SHP77 (cell line): ENCODE data around the gene PNPLA2.

ENCODE experiments used
- DNase-seq, 2 experiments: peaks; one replicate each; lab custom pipeline; 2025; lab: John Stamatoyannopoulos, UW

The PNPLA2 gene

DNA sequence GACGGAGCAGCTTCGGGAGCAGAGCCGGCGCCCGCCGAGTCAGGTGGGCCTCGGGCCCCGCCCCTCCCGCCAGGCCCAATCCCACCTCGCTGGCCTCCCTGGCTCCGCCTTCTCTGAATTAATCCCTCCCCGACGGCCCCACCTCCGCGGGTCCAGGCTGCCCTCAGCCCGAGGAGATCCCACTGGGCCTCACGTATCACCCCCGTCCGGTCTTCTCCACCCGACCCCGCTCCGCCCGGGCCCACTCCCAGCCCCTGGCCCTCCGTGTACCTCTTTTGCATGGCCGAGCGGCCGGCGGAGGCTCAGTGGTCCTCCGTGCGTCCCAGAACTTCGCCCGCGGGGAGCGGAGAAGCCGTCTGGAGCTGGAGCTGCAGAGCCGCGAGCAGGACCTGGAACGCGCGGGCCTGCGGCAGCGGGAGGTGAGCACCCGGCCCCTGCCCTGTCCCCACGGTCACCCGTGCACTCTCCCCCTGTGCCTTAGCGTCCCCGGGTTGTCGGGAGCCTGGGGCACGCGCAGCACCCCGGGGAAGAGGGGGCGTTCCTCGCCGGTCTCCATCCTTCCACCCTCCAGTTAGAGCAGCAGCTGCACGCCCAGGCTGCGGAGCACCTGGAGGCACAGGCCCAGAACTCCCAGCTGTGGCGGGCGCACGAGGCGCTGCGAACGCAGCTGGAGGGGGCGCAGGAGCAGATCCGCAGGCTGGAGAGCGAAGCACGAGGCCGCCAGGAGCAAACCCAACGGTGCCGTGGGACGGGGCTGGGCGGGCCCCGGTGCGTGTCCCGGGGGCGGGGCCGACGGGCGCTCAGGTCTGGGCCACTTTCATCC, 11.8 kb downstream of the PNPLA2 start:
- DNase-seq = no peak

GRCh38 chr11:831118-831864, 12.6 kb downstream of the PNPLA2 start:
- DNase-seq = peak in 1 of 2 experiments; percentile 59

GRCh38 chr11:831961-832528, 13.3 kb downstream of the PNPLA2 start:
- no peak for DNase-seq

DNA sequence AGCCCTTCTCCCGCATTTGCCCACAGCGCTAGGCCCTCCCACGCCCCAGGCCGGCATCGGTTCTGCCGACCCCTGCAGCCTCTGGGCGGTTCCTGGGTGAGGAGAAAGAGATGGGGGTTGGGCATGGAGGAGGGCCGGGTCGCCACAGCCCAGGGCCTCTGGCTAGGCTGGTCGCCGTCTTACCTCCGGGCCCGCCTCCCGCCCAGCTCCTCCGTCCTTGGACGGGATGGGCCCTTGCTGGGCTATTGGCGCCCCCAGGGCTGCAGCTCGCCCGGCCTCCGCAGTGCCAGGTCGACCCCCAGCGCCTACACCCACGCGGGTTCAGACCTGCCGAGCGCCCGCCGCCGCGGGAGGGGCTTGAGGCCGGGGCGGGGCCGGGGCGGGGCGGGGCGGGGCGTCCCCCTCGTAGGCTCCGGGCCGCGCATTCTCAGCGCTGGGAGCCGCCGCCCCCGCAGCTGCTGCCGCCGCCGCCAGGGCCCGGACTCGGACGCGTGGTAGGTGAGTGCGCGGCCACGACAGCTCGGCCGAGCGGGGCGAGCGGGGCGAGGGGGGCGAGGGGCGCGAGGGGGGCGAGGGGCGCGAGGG, 13.9 kb downstream of the PNPLA2 start, which contains the start of gene CD151:
CD151 (plus strand) TSS at position 424 of the 585 bp plus-strand sequence. CDS start 3,118 bp downstream, outside the sequence.
- peak in 1 of 2 experiments; percentile 45 for DNase-seq

GRCh38 chr11:833114-833791, 14.5 kb downstream of the PNPLA2 start:
- DNase-seq = no peak

GRCh38 chr11:833849-834311, 15.2 kb downstream of the PNPLA2 start:
- no peak for DNase-seq

DNA sequence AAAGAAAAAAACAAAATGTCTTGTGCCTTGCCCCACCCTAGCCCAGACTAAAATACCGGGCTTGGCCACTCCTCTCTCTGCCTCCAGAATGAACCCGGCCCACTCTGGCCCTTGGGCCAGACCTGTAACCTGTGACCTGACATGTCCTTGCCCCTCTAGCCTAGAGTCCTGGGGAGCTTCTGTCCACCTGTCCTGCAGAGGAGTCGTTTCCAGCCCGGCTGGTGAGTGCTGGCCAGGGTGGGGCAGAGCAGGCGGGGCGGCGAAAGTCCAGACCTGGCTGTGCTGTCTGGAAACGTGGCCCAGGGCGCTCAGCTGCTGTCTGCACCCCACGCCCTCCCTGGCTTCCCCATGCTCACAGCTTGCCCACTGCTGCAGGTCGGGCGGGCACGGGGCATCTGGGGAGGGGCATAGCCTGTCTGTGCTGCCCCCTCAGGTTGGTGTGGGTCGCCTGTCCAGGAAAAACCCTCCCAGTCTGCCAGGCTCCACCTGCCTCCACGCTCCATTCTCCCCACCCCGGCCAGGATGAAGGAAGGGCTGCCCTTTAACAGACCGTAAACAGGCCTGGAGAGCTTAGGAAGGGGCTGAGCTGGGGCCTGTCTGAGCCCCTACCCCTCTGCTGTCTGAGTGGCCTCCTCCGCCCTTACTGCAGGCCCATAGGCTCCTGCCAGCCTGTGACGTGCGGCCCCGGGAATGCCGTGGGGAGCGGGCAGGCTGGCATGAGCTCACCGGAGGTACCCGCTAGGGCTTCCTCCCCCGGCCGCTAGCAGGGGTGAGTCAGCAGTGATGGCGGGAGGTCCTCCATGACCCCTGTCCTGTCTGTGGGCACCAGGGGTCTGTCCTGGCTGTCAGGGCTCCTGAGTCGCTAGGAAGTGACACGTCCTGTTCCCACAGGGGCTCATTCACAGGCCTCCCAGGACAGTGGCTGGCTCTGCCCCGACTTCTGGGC, 15.9 kb downstream of the PNPLA2 start:
- DNase-seq = peak in 1 of 2 experiments; percentile 30

GRCh38 chr11:836274-836673, 17.6 kb downstream of the PNPLA2 start:
- DNase-seq = no peak

DNA sequence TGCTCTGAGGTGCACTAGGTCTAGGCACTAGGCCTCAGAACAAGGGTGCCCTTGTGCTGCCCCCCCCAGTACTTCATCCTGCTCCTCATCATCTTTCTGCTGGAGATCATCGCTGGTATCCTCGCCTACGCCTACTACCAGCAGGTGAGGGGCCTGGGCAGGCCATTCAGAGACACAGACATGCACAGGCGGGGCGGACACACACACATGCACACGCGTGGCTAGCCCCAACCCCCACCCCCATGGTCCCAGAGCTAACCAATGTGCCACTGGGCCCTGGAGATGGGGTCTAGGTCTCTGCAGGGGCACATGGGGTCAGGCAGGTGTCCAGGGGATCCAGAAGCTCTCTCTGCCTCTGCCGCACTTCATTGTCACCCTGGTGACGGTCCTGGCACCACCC, 18.0 kb downstream of the PNPLA2 start:
- no peak for DNase-seq

- DNase-seq = no peak
Observed at GRCh38 chr11:837189-837989, 18.7 kb downstream of the PNPLA2 start.

- DNase-seq = no peak
Observed at GRCh38 chr11:837990-838307, 19.2 kb downstream of the PNPLA2 start.

GRCh38 chr11:838441-839279, 19.9 kb downstream of the PNPLA2 start:
- no peak for DNase-seq

DNA sequence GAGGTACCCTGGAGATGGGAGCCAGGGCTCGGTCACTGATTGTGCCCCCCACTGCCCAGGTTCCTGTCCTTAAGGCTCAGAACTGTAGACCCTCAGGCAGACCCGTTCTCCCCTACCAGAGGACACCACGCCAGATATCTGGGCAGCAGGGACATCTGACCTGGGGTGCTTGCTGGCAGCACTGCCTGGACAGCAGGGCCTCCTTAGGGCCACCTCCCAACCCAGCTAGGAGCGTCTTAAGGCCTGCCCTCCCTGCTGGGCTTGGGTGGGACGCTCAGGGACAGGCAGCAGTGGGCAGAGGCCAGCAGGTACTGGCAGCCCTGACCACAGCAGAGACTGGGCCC, 20.5 kb downstream of the PNPLA2 start:
- DNase-seq = no peak

GRCh38 chr11:839875-840617, 21.3 kb downstream of the PNPLA2 start:
- no peak for DNase-seq

DNA sequence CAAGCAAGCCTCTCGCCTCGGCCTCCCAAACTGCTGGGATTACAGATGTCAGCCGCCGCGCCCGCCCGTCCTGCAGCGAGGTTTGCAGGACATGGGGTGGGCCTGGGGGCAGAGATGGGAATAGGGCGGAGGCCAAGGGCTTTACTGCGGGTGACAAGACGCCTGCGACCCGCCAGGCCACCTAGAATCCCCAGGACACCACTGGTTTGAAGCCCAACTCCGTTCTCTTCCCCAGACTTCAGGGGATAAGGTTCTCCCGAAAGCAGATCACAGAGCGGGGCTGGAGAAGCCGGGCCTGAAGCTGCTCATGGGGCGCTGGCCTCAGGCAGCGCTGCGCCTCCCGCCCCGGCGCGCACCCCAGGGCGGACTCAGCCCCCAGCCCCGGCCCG, 23.3 kb downstream of the PNPLA2 start:
- DNase-seq = no peak

GRCh38 chr11:842370-843002, 23.8 kb downstream of the PNPLA2 start, which contains the start of the genes POLR2L and TSPAN4:
TSS of gene POLR2L (minus strand) at chr11:842529. CDS start at chr11:842508, 21 bp downstream.
TSS of gene TSPAN4 (plus strand) at chr11:842852. CDS start at chr11:850305, 7,453 bp downstream.
- DNase-seq = peak in 1 of 2 experiments; percentile 64

GRCh38 chr11:843086-843734, 24.5 kb downstream of the PNPLA2 start:
- DNase-seq = no peak
